Suprapubic skin (tissue), 4 donors: Measurements from ENCODE around the gene B3GALNT2.

Source experiments
- CTCF ChIP-seq, 2 donors: fragments of 200-600 bp in 1 of 2; fragments of 450-650 bp in 1 of 2; sonication (generic) in 1 of 2; IDR thresholded peaks; one replicate each; pipeline ENCODE4 v1.5.1; 2016 to 2019; ENCODE audit warnings: antibody characterized with exemption in 2 of 2, mild to moderate bottlenecking in 1 of 2, moderate library complexity in 1 of 2
- POLR2A ChIP-seq, 2 donors: fragments of 450-650 bp; IDR thresholded peaks; one replicate each; pipeline ENCODE4 v1.6.1; 2017; ENCODE audit warnings: antibody characterized with exemption in 2 of 2, mild to moderate bottlenecking in 2 of 2, moderate library complexity in 2 of 2
- POLR2AphosphoS5 ChIP-seq, 3 donors: sonication (generic); formaldehyde crosslinking; IDR thresholded peaks; one replicate each; pipeline ENCODE4 v1.6.1; 2017; ENCODE audit warnings: antibody characterized with exemption in 3 of 3

GRCh38 chr1:235450886-235451483 lies 53.3 kb downstream of the B3GALNT2 start:
- no peak for TF ChIP-seq CTCF (IDR thresholded peaks at IDR 0.05)
- no peak for TF ChIP-seq POLR2A (IDR thresholded peaks at IDR 0.05)
- no peak for TF ChIP-seq POLR2AphosphoS5 (IDR thresholded peaks at IDR 0.05)
